ENCODE measurements around the gene FBN3.
"Not testable (repeated sequence)": the region's sequence is repeated elsewhere in the genome, so short reads cannot be mapped to it uniquely, and the experiment has no call there.

FBN3 gene
- total RNA-seq = 0 to 0.31 (median 0.06) reads per million in 18 experiments

- DNase-seq = no peak
Observed at GRCh38 chr19:8149261-8150094, at the start of gene FBN3. Gene FBN3, minus strand, starts transcription at chr19:8149592. Its CDS starts 2,112 bp downstream, at chr19:8147480.

GRCh38 chr19:8196271-8196927 is 47.0 kb upstream of the FBN3 start:
- peak; percentile 12 to 56 for DNase-seq

- peak; percentile 46 to 55 for DNase-seq
Observed at GRCh38 chr19:8194528-8195267, 45.3 kb upstream of the FBN3 start.

- no peak for DNase-seq
Observed at GRCh38 chr19:8192221-8192820, 42.9 kb upstream of the FBN3 start.

- DNase-seq = no peak
Observed at GRCh38 chr19:8185343-8186068, 36.1 kb upstream of the FBN3 start.

- no peak for DNase-seq
Observed at GRCh38 chr19:8184274-8184673, 34.9 kb upstream of the FBN3 start.

- DNase-seq = no peak
Observed at GRCh38 chr19:8180018-8180417, 30.6 kb upstream of the FBN3 start.

- no peak for DNase-seq
Observed at GRCh38 chr19:8174706-8175105, 25.3 kb upstream of the FBN3 start.

- no peak for DNase-seq
Observed at GRCh38 chr19:8168537-8168936, 19.1 kb upstream of the FBN3 start.

- DNase-seq = no peak
Observed at GRCh38 chr19:8167985-8168384, 18.6 kb upstream of the FBN3 start.

GRCh38 chr19:8163759-8164158 is 14.4 kb upstream of the FBN3 start:
- DNase-seq = no peak

- peak; percentile 14 to 15 for DNase-seq
Observed at GRCh38 chr19:8161135-8161646, 11.8 kb upstream of the FBN3 start.

- not testable (repeated sequence) for DNase-seq
Observed at GRCh38 chr19:8159322-8159721, 9.9 kb upstream of the FBN3 start.

GRCh38 chr19:8158411-8159074 is 9.2 kb upstream of the FBN3 start:
- peak; percentile 85 to 87 for DNase-seq

- DNase-seq = no peak
Observed at GRCh38 chr19:8155318-8155717, 5.9 kb upstream of the FBN3 start.

- DNase-seq = peak in 1 of 2 donors; percentile 12
Observed at GRCh38 chr19:8154014-8154413, 4.6 kb upstream of the FBN3 start.

GRCh38 chr19:8151767-8152035 is 2.3 kb upstream of the FBN3 start:
- DNase-seq = no peak

- DNase-seq = no peak
Observed at GRCh38 chr19:8150998-8151766, 1.8 kb upstream of the FBN3 start.

- no peak for DNase-seq
Observed at GRCh38 chr19:8150178-8150865, 930 bp upstream of the FBN3 start.
